Esophagus muscularis mucosa (tissue), 4 donors: ENCODE results near the gene GNG2.

Experiments used
- EP300 ChIP-seq: sonication (generic); formaldehyde crosslinking; IDR thresholded peaks from one replicate; pipeline ENCODE4 v1.6.1; 2017; ENCODE audit warnings: antibody characterized with exemption
- POLR2A ChIP-seq: fragments of 450-650 bp; IDR thresholded peaks from one replicate; pipeline ENCODE4 v1.6.1; 2017; ENCODE audit warnings: antibody characterized with exemption, moderate library complexity, mild to moderate bottlenecking, low read depth
- POLR2AphosphoS5 ChIP-seq, 2 donors: sonication (generic); formaldehyde crosslinking; IDR thresholded peaks; one replicate each; pipeline ENCODE4 v1.6.1; 2017; ENCODE audit warnings: antibody characterized with exemption in 2 of 2
- TF ChIP-seq, protein P1 (sequence below), 3 experiments: fragments of 200-600 bp in 2 of 3; fragments of 450-650 bp in 1 of 3; sonication (generic) in 2 of 3; IDR thresholded peaks; one replicate each; pipeline ENCODE4 v1.5.1; 2017 to 2019; ENCODE audit warnings: antibody characterized with exemption in 3 of 3, mild to moderate bottlenecking in 2 of 3, moderate library complexity in 1 of 3

DNA sequence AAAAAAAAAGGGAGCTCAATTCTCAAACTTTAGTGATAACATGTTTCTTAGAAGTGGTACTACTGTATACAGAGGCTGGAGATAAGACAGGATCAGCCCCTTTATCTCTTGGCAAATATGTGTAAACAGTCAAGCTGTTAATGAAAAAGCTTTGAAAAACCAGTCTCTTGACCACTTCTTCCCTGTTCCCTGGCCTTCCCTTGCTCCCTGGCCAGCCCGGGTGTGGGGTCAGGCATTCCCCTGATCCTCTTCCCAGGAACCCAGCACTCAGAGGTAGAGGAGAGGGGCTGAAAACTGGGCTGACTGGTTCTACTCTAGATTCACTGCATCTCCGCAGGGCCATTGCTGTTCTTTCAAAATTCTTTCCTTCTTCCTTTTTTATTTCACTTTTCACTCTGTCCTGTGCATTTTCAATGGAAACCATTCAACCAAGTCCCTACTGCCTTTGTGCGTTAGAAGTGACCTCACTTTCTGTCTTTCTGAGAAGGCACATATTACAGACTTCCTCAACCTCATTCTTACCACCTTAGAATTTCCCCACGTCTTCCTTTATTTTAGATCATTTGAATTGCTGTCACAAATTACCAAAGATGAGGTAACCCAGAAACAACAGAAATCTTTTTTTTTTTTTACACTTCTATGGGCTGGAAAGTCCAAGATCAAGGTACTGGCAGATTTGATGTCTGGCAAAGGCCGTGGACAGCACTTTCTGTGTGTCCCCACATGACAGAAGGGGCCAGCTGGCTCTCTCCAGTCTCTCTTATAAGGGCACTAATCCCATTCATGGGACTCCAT, 5.7 kb downstream of the GNG2 start:
- TF ChIP-seq POLR2A = no peak
- TF ChIP-seq, protein P1, sequence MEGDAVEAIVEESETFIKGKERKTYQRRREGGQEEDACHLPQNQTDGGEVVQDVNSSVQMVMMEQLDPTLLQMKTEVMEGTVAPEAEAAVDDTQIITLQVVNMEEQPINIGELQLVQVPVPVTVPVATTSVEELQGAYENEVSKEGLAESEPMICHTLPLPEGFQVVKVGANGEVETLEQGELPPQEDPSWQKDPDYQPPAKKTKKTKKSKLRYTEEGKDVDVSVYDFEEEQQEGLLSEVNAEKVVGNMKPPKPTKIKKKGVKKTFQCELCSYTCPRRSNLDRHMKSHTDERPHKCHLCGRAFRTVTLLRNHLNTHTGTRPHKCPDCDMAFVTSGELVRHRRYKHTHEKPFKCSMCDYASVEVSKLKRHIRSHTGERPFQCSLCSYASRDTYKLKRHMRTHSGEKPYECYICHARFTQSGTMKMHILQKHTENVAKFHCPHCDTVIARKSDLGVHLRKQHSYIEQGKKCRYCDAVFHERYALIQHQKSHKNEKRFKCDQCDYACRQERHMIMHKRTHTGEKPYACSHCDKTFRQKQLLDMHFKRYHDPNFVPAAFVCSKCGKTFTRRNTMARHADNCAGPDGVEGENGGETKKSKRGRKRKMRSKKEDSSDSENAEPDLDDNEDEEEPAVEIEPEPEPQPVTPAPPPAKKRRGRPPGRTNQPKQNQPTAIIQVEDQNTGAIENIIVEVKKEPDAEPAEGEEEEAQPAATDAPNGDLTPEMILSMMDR (IDR thresholded peaks at IDR 0.05) = no peak
- no peak for TF ChIP-seq POLR2AphosphoS5 (IDR thresholded peaks at IDR 0.05)
- TF ChIP-seq EP300 = no peak
